Lung (tissue), 12 donors: ENCODE results near the gene SLC5A1. TPM values are rescaled to one million over a fixed set of nuclear protein-coding genes. Genes with fewer than 3 reads are reported as not detected.

Source experiments
- ATAC-seq: fragments of 200-7000 bp; cut with Tn5 transposase; one replicate; pipeline ENCODE4 v1.9.1; 2020; ENCODE audit warnings: moderate number of reproducible peaks; ENCODE audit not compliant: insufficient read depth, low FRiP score
- DNase-seq, 3 donors: peaks; one replicate each; pipeline ENCODE4 v3.0.0-alpha.2; 2013 to 2017
- H3K27ac ChIP-seq, 2 donors: one replicate each; pipeline ENCODE4 v1.5.1; 2013; ENCODE audit warnings: mild to moderate bottlenecking in 2 of 2, moderate library complexity in 2 of 2, control low read depth in 1 of 2, inconsistent platforms in 1 of 2, low read depth in 1 of 2, low read length in 1 of 2
- H3K27me3 ChIP-seq, 3 donors: one replicate each; pipeline ENCODE4 v1.5.1; 2013; ENCODE audit warnings: low read length in 2 of 3; ENCODE audit not compliant: control insufficient read depth in 3 of 3, insufficient read depth in 3 of 3
- H3K36me3 ChIP-seq, 4 donors: one replicate each; pipeline ENCODE4 v1.5.1; 2013; ENCODE audit warnings: low read length in 4 of 4, mild to moderate bottlenecking in 1 of 4, moderate library complexity in 1 of 4; ENCODE audit not compliant: control insufficient read depth in 4 of 4, insufficient read depth in 4 of 4
- H3K4me1 ChIP-seq, 5 donors: one replicate each; pipeline ENCODE4 v1.5.1; 2013; ENCODE audit warnings: low read length in 5 of 5, mild to moderate bottlenecking in 2 of 5, moderate library complexity in 1 of 5; ENCODE audit not compliant: control insufficient read depth in 5 of 5, insufficient read depth in 5 of 5
- H3K4me3 ChIP-seq: one replicate; pipeline ENCODE4 v1.5.1; 2013; ENCODE audit warnings: mild to moderate bottlenecking, control low read depth, moderate library complexity
- H3K9ac ChIP-seq, 2 donors: one replicate each; pipeline ENCODE4 v1.5.1; 2013; ENCODE audit warnings: low read length in 2 of 2, control low read depth in 1 of 2; ENCODE audit not compliant: insufficient read depth in 1 of 2
- H3K9me3 ChIP-seq, 4 donors: one replicate each; pipeline ENCODE4 v1.5.1; 2013; ENCODE audit warnings: low read length in 3 of 4, mild to moderate bottlenecking in 1 of 4, moderate library complexity in 1 of 4; ENCODE audit not compliant: control insufficient read depth in 4 of 4, insufficient read depth in 3 of 4
- WGBS, 2 donors: extraction: QIAGEN DNeasy Blood & Tissue Kit; methylation state at CpG; one replicate each; pipeline ENCODE4 v1.1.7; 2013; 5-methylcytosine and 5-hydroxymethylcytosine counted together
- polyA plus RNA-seq, 2 donors: library from polyadenylated mRNA; stranded (reverse); fragments of 200-250 nt; gene quantifications; one replicate each; pipeline ENCODE4 v1.2.1, GENCODE V29; 2013
- total RNA-seq, 2 donors: library from RNA; depleted of rRNA in 1 of 2; stranded (reverse); fragments of >200 nt in 1 of 2; gene quantifications; one replicate each; pipeline ENCODE4 v1.2.1, GENCODE V29; 2014 to 2021
- TF ChIP-seq, protein P1 (sequence below): IDR thresholded peaks from 2 replicates; pipeline ENCODE4 v1.5.1; 2012; ENCODE audit warnings: mild to moderate bottlenecking; ENCODE audit errors: control extremely low read depth, extremely low read depth
- donor health status: control.
- donor health status: control.
- donor health status: Bipolar disorder and iron deficiency.
- donor health status: healthy.
- donor health status: DM: yes; HTN: yes; CAD: no.

The SLC5A1 gene
- total and polyA plus RNA-seq, 4 donors: 0.35 to 3.5 (median 1.1) TPM

DNA sequence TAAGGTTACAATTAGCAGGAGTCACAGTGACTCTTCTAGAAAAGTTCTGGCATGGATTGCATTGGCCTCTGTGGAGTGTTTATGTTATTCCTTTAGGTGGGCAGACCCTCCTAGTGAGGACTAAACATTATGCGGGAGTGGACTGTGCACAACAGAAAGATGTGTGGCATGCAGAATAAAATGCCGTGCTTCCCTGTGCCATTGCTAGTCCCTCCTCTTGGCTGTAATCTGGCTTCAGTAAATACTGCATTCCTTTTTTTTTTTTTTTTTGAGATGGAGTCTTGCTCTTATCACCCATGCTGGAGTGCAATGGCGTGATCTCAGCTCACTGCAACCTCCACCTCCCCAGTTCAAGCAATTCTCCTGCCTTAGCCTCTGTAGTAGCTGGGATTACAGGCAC, 45.0 kb downstream of the SLC5A1 start:
- no peaks in the 10 kb centered on the region for H3K4me1 ChIP-seq
- 39 to 81% methylated on average over 3 of the region's 3 CpGs for WGBS, 2 donors
- ATAC-seq: no peak

DNA sequence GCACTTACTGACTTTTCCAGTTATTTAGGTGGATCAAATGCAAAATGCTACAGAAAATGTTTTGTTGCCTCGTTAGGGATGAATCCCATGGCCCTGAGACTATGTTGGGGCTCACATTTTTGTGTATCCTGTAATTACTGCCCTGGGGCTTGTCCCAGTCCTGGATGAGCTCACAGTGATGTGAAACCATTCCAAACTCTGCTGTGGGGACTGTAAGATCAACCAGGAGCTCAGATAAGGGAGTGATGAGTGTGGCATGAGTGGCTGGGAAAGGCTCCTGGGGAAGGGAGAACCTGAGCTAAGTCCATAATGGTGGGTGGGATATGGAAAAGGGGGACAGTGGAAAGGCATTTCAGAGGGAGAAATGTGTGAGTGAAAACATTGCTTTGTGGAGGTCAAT, 54.0 kb downstream of the SLC5A1 start:
- DNase-seq: no peak
- 37 to 53% methylated on average over 1 of the region's 1 CpG for whole genome bisulfite sequencing, 2 donors
- Histone ChIP-seq H3K27me3 (no peaks in the 10 kb centered on the region), H3K36me3 (peaks cover 0 to 3% (median 0%) of the 10 kb centered on the region in 4 donors), H3K4me3 (no peak overlapping the region), H3K9ac (no peak overlapping the region), H3K4me1 (peaks cover 0 to 5% (median 0%) of the 10 kb centered on the region in 5 donors), H3K27ac (peak overlapping the region in 1 of 2 donors; percentile 45), H3K9me3 (no peaks in the 10 kb centered on the region)
- ATAC-seq: no peak
- TF ChIP-seq, protein P1, sequence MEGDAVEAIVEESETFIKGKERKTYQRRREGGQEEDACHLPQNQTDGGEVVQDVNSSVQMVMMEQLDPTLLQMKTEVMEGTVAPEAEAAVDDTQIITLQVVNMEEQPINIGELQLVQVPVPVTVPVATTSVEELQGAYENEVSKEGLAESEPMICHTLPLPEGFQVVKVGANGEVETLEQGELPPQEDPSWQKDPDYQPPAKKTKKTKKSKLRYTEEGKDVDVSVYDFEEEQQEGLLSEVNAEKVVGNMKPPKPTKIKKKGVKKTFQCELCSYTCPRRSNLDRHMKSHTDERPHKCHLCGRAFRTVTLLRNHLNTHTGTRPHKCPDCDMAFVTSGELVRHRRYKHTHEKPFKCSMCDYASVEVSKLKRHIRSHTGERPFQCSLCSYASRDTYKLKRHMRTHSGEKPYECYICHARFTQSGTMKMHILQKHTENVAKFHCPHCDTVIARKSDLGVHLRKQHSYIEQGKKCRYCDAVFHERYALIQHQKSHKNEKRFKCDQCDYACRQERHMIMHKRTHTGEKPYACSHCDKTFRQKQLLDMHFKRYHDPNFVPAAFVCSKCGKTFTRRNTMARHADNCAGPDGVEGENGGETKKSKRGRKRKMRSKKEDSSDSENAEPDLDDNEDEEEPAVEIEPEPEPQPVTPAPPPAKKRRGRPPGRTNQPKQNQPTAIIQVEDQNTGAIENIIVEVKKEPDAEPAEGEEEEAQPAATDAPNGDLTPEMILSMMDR: no peak

More for the DNA sequence above, 45.0 kb downstream of the SLC5A1 start:
- no peaks in the 10 kb centered on the region for H3K27me3 ChIP-seq
- DNase-seq: no peak
- H3K4me3 ChIP-seq: no peak overlapping the region
- TF ChIP-seq, protein P1: no peak
- no peak overlapping the region for H3K27ac ChIP-seq
- H3K36me3 ChIP-seq: no peaks in the 10 kb centered on the region
- H3K9ac ChIP-seq: no peak overlapping the region
- peaks cover 0 to 2% (median 0%) of the 10 kb centered on the region in 4 donors for H3K9me3 ChIP-seq

DNA sequence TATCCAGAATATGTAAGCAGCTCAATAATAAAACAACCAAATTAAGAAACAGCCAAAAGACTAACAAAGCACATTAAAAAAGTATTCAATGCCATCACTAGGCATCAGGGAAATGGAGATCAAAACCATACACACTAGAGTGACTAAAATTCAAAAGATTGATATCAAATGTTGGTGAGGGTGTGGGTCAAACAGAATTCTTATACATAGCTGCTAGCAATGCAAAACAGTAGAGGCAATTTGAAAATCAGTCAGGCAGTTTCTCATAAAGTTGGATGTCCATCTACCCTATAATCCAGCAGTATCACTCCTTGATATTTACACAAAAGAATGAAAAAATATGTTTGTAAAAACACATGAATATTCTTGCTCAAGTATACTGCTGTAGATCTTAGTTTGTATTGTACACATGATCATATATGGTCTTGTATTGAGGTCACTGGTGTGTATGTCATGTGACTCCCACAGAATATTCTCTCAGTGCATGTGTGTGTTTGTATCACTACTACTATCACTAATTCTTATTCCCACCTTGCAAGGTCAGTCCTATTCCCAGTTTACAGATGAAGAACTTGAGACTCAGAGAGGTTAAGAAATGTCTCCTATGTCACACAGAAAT, 54.9 kb downstream of the SLC5A1 start:
- no peak for ATAC-seq
- no peaks in the 10 kb centered on the region for H3K9me3 ChIP-seq
- TF ChIP-seq, protein P1: no peak

DNA sequence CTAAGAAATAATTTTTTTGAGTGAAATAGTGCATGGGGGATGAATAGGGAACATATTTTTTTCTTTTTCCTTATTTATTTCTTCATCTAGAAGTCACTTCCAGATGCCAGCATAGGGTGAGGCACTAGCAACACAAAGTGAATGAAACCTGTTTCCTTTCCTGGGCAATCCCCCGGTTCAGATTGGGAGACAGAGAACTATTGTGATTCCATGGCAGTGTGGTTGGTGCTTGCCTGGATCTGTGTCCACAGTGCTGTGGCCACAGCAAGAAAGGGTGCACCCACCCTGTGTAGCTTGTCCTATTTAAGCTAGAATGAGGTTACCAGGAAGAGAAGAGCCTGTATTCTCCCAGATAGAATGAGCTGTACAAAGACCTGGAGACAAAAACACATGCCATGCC, 57.6 kb downstream of the SLC5A1 start:
- no peaks in the 10 kb centered on the region for H3K9me3 ChIP-seq
- no peak overlapping the region for H3K9ac ChIP-seq
- TF ChIP-seq, protein P1: no peak
- peaks cover 0 to 8% (median 0%) of the 10 kb centered on the region in 4 donors for H3K36me3 ChIP-seq
- H3K4me1 ChIP-seq: peaks cover 0 to 5% (median 0%) of the 10 kb centered on the region in 5 donors
- H3K4me3 ChIP-seq: no peak overlapping the region
- ATAC-seq (no peak), DNase-seq (no peak)
- peaks cover 0 to 2% (median 0%) of the 10 kb centered on the region in 3 donors for H3K27me3 ChIP-seq
- no peak overlapping the region for H3K27ac ChIP-seq
- 38 to 59% methylated on average over 1 of the region's 1 CpG for WGBS, 2 donors

More for the DNA sequence above, 54.9 kb downstream of the SLC5A1 start:
- peaks cover 0 to 3% (median 0%) of the 10 kb centered on the region in 4 donors for H3K36me3 ChIP-seq
- DNase-seq: no peak
- H3K9ac ChIP-seq: no peak overlapping the region
- no peak overlapping the region for H3K4me3 ChIP-seq
- no peak overlapping the region for H3K27ac ChIP-seq
- H3K4me1 ChIP-seq: peaks cover 0 to 5% (median 0%) of the 10 kb centered on the region in 5 donors
- H3K27me3 ChIP-seq: no peaks in the 10 kb centered on the region
